HepG2 (cell line): Measurements from ENCODE around the gene ASGR1. TPM values are rescaled to one million over a fixed set of nuclear protein-coding genes. Genes with fewer than 3 reads are reported as not detected.

Experiments
- BORCS8-MEF2B ChIP-seq: sonication (generic); formaldehyde crosslinking; IDR thresholded peaks from 2 replicates; pipeline ENCODE4 v1.8.0; 2022; ENCODE audit warnings: mild to moderate bottlenecking, missing genetic modification reagents
- CENPBD1 ChIP-seq: sonication (generic); formaldehyde crosslinking; IDR thresholded peaks from 2 replicates; pipeline ENCODE4 v1.8.0; 2022; ENCODE audit warnings: missing genetic modification reagents, low read depth, mild to moderate bottlenecking, borderline replicate concordance
- EZH2 ChIP-seq: conservative IDR thresholded peaks from 2 replicates; pipeline ENCODE4 v1.6.1; 2012; ENCODE audit warnings: mild to moderate bottlenecking, low read depth, low read length, moderate library complexity
- FOXA3 ChIP-seq: IDR thresholded peaks from 2 replicates; pipeline ENCODE4 v1.6.1; 2016; ENCODE audit warnings: missing genetic modification reagents, missing compliant biosample characterization
- HOXA9 ChIP-seq: sonication (generic); formaldehyde crosslinking; IDR thresholded peaks from 2 replicates; pipeline ENCODE4 v1.8.1; 2022; ENCODE audit warnings: missing genetic modification reagents, mild to moderate bottlenecking, moderate library complexity, borderline replicate concordance
- IRF2 ChIP-seq: IDR thresholded peaks from 2 replicates; pipeline ENCODE4 v1.6.1; 2018; ENCODE audit warnings: missing genetic modification reagents, missing compliant biosample characterization
- KDM5A ChIP-seq: fragments of 200-600 bp; sonication (generic); IDR thresholded peaks from 2 replicates; pipeline ENCODE4 v1.7.0; 2018; ENCODE audit warnings: antibody characterized with exemption, mild to moderate bottlenecking, low read length, borderline replicate concordance
- KDM6A ChIP-seq: IDR thresholded peaks from 2 replicates; pipeline ENCODE4 v1.6.1; 2016; ENCODE audit warnings: low read depth
- MAFG ChIP-seq: sonication (generic); formaldehyde crosslinking; IDR thresholded peaks from 2 replicates; pipeline ENCODE4 v1.5.1; 2020; ENCODE audit warnings: mild to moderate bottlenecking, missing genetic modification reagents
- MAFK ChIP-seq, 2 experiments: IDR thresholded peaks in 1 of 2; conservative IDR thresholded peaks in 1 of 2; 2 replicates each; pipeline ENCODE4 v1.6.1; 2011; ENCODE audit warnings: improper control_type of control experiment in 2 of 2, low read length in 2 of 2
- PHF21A ChIP-seq: sonication (generic); formaldehyde crosslinking; IDR thresholded peaks from 2 replicates; pipeline ENCODE4 v1.5.0; 2020; ENCODE audit warnings: mild to moderate bottlenecking, missing genetic modification reagents
- RNF2 ChIP-seq: fragments of 450-650 bp; conservative IDR thresholded peaks from 2 replicates; pipeline ENCODE4 v1.6.1; 2016; ENCODE audit warnings: low read depth
- SIN3A ChIP-seq: IDR thresholded peaks from 2 replicates; pipeline ENCODE4 v1.6.1; 2011; ENCODE audit warnings: low read depth, mild to moderate bottlenecking, control low read depth, low read length, borderline replicate concordance
- SIN3B ChIP-seq: fragments of 150-350 bp; IDR thresholded peaks from 2 replicates; pipeline ENCODE4 v1.6.1; 2014; ENCODE audit warnings: low read length
- SP140L ChIP-seq: sonication (generic); formaldehyde crosslinking; IDR thresholded peaks from 2 replicates; pipeline ENCODE4 v1.4.0; 2020; ENCODE audit warnings: missing genetic modification reagents, borderline replicate concordance
- TCF7 ChIP-seq: sonication (generic); IDR thresholded peaks from 2 replicates; pipeline ENCODE4 v1.6.1; 2016; ENCODE audit warnings: antibody characterized with exemption, low read depth
- THAP7 ChIP-seq: sonication (generic); formaldehyde crosslinking; IDR thresholded peaks from 2 replicates; pipeline ENCODE4 v1.8.1; 2023; ENCODE audit warnings: mild to moderate bottlenecking, missing genetic modification reagents
- ZBTB21 ChIP-seq: sonication (generic); formaldehyde crosslinking; IDR thresholded peaks from 2 replicates; pipeline ENCODE4 v1.4.0; 2020; ENCODE audit warnings: missing genetic modification reagents
- ZFP82 ChIP-seq: sonication (generic); formaldehyde crosslinking; IDR thresholded peaks from 2 replicates; pipeline ENCODE4 v1.5.1; 2020; ENCODE audit warnings: mild to moderate bottlenecking, missing genetic modification reagents, borderline replicate concordance
- ZNF530 ChIP-seq: sonication (generic); formaldehyde crosslinking; IDR thresholded peaks from 2 replicates; pipeline ENCODE4 v1.5.0; 2020; ENCODE audit warnings: low read depth, mild to moderate bottlenecking, missing genetic modification reagents
- ZNF792 ChIP-seq: IDR thresholded peaks from 2 replicates; pipeline ENCODE4 v1.6.1; 2016
- ZNF839 ChIP-seq: sonication (generic); formaldehyde crosslinking; IDR thresholded peaks from 2 replicates; pipeline ENCODE4 v1.4.0; 2020; ENCODE audit warnings: missing genetic modification reagents, mild to moderate bottlenecking, borderline replicate concordance
- ZNF850 ChIP-seq: sonication (generic); formaldehyde crosslinking; conservative IDR thresholded peaks from 2 replicates; pipeline ENCODE4 v1.9.0; 2021; ENCODE audit warnings: mild to moderate bottlenecking, missing genetic modification reagents
- ZZZ3 ChIP-seq: sonication (generic); formaldehyde crosslinking; IDR thresholded peaks from 2 replicates; pipeline ENCODE4 v1.4.0; 2020; ENCODE audit warnings: missing genetic modification reagents, mild to moderate bottlenecking, borderline replicate concordance
- polyA plus RNA-seq, 8 experiments: library from polyadenylated mRNA; depleted of rRNA in 3 of 8; stranded (reverse) in 7 of 8; unstranded in 1 of 8; fragments of >200 nt; fragmentation: Illumina TruSeq in 4 of 8; extraction: Trizol in 4 of 8; gene quantifications; 2 replicates each; pipeline versions ENCODE4 v1.2.1 to v1.2.3, GENCODE V29; 2011 to 2016; ENCODE audit warnings: low read depth in 4 of 8, missing spikeins in 1 of 8, mixed read lengths in 1 of 8; ENCODE audit not compliant: insufficient read depth in 1 of 8
- total RNA-seq, 5 experiments: library from RNA; depleted of rRNA; stranded (reverse); fragments of >200 nt; fragmentation: Illumina TruSeq; extraction: Trizol; gene quantifications; 2 replicates each; pipeline ENCODE4 v1.2.3, GENCODE V29; 2016; ENCODE audit warnings: low read depth in 1 of 5
- TF ChIP-seq, protein P1 (sequence below): fragments of 450-650 bp; IDR thresholded peaks from 2 replicates; pipeline ENCODE4 v1.6.1; 2016
- TF ChIP-seq, protein P2 (sequence below): sonication (generic); formaldehyde crosslinking; IDR thresholded peaks from 2 replicates; pipeline ENCODE4 v1.4.0; 2020; ENCODE audit warnings: missing genetic modification reagents

The ASGR1 gene
- total and polyA plus RNA-seq, 2 of the 13 experiments (the other 11 are each of a cell fraction or from before 2014, with no cell fraction given): 353 to 796 TPM

DNA sequence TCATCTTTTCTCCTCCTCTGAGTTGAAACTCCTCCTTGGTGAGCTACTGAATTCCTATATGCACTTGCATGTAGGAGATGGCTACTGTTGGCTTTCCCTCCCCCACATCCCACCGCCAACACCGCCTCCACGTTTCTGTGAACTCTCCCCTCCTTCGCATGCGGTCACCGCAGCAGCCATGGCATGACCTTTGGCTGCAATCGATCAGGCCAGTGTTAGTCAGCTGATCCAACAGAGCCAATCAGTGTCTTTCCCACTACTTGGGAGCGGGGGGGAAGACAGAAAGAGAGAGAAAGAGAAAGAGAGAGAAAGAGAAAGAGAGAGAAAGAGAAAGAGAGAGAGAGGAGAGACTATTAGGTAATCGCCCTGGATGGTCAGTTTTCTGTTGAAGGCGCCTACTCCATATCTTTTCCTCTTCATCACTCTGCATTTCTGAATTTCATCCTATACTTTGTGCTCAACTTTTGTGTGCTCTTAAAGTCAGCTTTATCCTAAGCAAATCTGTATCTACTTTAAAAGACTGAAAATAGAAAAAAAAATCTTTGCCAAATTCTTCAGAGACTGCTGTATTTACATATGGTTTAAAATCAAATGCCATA lies 22.7 kb downstream of the ASGR1 start (continued):
- no peak for TF ChIP-seq PHF21A (CRISPR knock-in tag)
- TF ChIP-seq ZBTB21 (CRISPR knock-in tag): no peak
- no peak for TF ChIP-seq MAFK (conservative IDR thresholded peaks at IDR 0.05 in 1 of 2, IDR thresholded peaks at IDR 0.05 in 1 of 2; ENCODE audit: low read length in 2 of 2)
- no peak for TF ChIP-seq TCF7
- no peak for TF ChIP-seq KDM5A
- TF ChIP-seq THAP7 (CRISPR knock-in tag): peak; percentile 72; the same call in 1 of the 2 replicates
- no peak; the same call in 1 of the 2 replicates for TF ChIP-seq ZFP82
- peak; percentile 99 for TF ChIP-seq BORCS8-MEF2B (CRISPR knock-in tag)
- TF ChIP-seq ZNF792 (CRISPR knock-in tag): peak; percentile 85
- TF ChIP-seq ZNF530 (CRISPR knock-in tag): no peak
- no peak for TF ChIP-seq ZZZ3 (CRISPR knock-in tag)
- no peak for TF ChIP-seq SIN3B
- no peak for TF ChIP-seq SIN3A
- peak; percentile 83 for TF ChIP-seq KDM6A (CRISPR knock-in tag)
- no peak for TF ChIP-seq CENPBD1
- TF ChIP-seq, protein P1, sequence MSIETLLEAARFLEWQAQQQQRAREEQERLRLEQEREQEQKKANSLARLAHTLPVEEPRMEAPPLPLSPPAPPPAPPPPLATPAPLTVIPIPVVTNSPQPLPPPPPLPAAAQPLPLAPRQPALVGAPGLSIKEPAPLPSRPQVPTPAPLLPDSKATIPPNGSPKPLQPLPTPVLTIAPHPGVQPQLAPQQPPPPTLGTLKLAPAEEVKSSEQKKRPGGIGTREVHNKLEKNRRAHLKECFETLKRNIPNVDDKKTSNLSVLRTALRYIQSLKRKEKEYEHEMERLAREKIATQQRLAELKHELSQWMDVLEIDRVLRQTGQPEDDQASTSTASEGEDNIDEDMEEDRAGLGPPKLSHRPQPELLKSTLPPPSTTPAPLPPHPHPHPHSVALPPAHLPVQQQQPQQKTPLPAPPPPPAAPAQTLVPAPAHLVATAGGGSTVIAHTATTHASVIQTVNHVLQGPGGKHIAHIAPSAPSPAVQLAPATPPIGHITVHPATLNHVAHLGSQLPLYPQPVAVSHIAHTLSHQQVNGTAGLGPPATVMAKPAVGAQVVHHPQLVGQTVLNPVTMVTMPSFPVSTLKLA: peak; percentile 35; the same call in 1 of the 2 replicates
- TF ChIP-seq, protein P2, sequence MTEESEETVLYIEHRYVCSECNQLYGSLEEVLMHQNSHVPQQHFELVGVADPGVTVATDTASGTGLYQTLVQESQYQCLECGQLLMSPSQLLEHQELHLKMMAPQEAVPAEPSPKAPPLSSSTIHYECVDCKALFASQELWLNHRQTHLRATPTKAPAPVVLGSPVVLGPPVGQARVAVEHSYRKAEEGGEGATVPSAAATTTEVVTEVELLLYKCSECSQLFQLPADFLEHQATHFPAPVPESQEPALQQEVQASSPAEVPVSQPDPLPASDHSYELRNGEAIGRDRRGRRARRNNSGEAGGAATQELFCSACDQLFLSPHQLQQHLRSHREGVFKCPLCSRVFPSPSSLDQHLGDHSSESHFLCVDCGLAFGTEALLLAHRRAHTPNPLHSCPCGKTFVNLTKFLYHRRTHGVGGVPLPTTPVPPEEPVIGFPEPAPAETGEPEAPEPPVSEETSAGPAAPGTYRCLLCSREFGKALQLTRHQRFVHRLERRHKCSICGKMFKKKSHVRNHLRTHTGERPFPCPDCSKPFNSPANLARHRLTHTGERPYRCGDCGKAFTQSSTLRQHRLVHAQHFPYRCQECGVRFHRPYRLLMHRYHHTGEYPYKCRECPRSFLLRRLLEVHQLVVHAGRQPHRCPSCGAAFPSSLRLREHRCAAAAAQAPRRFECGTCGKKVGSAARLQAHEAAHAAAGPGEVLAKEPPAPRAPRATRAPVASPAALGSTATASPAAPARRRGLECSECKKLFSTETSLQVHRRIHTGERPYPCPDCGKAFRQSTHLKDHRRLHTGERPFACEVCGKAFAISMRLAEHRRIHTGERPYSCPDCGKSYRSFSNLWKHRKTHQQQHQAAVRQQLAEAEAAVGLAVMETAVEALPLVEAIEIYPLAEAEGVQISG (CRISPR knock-in tag): peak; percentile 87
- no peak for TF ChIP-seq ZNF839
- no peak for TF ChIP-seq MAFG (CRISPR knock-in tag)
- peak; percentile 86; the same call in 1 of the 2 replicates for TF ChIP-seq HOXA9
- TF ChIP-seq FOXA3 (CRISPR knock-in tag): peak; percentile 74
- TF ChIP-seq EZH2: no peak
- peak; percentile 93 for TF ChIP-seq RNF2
- TF ChIP-seq SP140L (CRISPR knock-in tag): no peak
- TF ChIP-seq IRF2 (CRISPR knock-in tag): peak; percentile 95
- TF ChIP-seq ZNF850 (CRISPR knock-in tag): no peak
